ENCODE results near the gene DHCR24. TPM values are rescaled to one million over a fixed set of nuclear protein-coding genes. Genes with fewer than 3 reads are reported as not detected.

The DHCR24 gene
- total RNA-seq, 1 donor from 2014 or later = 16.6 TPM

GRCh38 chr1:54843449-54843848 is 43.5 kb downstream of the DHCR24 start:
- no peak overlapping the region for H3K4me3 ChIP-seq
- no peaks in the 10 kb centered on the region for H3K4me1 ChIP-seq
- no peaks in the 10 kb centered on the region for H3K9me3 ChIP-seq
- intact Hi-C loops (cut with DNase I) = no loop called here
- no peak overlapping the region for H3K27ac ChIP-seq
- no peak for DNase-seq (ENCODE audit: low spot score in 2 of 2)
- no peak for TF ChIP-seq CTCF (IDR thresholded peaks at IDR 0.05)
- H3K27me3 ChIP-seq = no peaks in the 10 kb centered on the region
- H3K36me3 ChIP-seq = no peaks in the 10 kb centered on the region

DNA sequence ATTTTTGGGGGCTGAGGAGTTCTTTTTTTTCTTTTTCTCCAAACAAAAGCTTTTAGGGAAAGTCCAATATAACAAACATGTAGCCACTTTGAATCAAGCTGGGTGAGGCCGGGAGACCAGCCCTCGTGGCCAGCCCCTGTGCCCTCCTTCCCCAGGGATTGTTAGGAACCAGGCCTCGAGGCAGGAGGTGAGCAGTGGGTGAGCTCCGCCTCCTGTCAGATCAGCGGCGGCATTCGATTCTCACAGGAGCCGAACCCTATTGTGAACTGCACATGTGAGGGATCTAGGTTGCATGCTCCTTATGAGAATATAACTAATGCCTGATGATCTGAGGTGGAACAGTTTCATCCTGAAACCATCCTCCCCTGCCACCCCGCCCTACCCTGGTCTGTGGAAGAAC is 44.0 kb downstream of the DHCR24 start:
- Histone ChIP-seq H3K27ac (no peak overlapping the region), H3K27me3 (no peaks in the 10 kb centered on the region), H3K9me3 (no peaks in the 10 kb centered on the region), H3K4me1 (no peaks in the 10 kb centered on the region), H3K36me3 (no peaks in the 10 kb centered on the region), H3K4me3 (no peak overlapping the region)
- intact Hi-C loops (cut with DNase I) = no loop called here
- no peak for DNase-seq (ENCODE audit: low spot score in 2 of 2)
- TF ChIP-seq CTCF (IDR thresholded peaks at IDR 0.05) = no peak

DNA sequence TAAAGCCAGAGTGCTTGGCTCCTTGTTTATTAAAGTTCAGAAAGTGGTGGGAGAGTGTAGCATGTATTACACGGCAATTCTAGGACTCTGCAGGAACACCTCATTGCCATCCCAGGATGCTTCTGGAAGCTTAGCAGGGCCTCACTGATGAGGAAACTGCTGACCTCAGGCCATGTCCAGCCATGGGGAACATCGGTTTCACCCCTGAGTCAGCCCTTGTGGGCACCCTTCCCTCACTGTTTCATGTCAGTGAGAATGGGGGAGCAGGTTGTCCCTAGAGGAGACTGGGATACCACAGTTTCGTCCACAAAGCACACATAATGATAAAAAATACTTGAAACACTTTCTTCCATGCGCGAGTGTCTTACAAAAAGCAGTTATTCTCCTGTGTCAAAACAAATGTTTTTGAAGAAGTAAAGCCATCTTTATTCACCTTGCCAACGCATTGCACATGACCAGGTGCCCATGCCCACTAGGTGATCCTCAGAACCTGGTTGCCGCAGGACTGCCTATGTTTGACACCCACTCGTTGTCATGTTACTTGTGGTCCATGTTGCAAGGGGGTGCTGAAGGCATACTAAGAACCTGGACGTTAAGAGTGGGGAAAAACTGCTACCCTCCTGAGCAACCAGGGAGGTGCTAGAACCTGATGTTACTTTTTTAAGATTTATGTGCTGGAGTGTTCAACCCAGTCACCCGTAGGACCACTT is 44.6 kb downstream of the DHCR24 start:
- intact Hi-C loops (cut with DNase I) = no loop called here
- no peaks in the 10 kb centered on the region for H3K36me3 ChIP-seq
- H3K4me3 ChIP-seq = no peak overlapping the region
- no peaks in the 10 kb centered on the region for H3K27me3 ChIP-seq
- H3K9me3 ChIP-seq = no peaks in the 10 kb centered on the region
- no peak for DNase-seq (ENCODE audit: low spot score in 2 of 2)
- H3K4me1 ChIP-seq = no peaks in the 10 kb centered on the region
- H3K27ac ChIP-seq = no peak overlapping the region
- TF ChIP-seq CTCF (IDR thresholded peaks at IDR 0.05) = no peak

- H3K4me3 ChIP-seq = no peak overlapping the region
- intact Hi-C loops (cut with DNase I) = no loop called here
- H3K36me3 ChIP-seq = no peaks in the 10 kb centered on the region
- no peaks in the 10 kb centered on the region for H3K9me3 ChIP-seq
- no peaks in the 10 kb centered on the region for H3K27me3 ChIP-seq
- TF ChIP-seq CTCF (IDR thresholded peaks at IDR 0.05) = no peak
- no peaks in the 10 kb centered on the region for H3K4me1 ChIP-seq
- H3K27ac ChIP-seq = no peak overlapping the region
- DNase-seq (ENCODE audit: low spot score in 2 of 2) = no peak
These were observed 47.2 kb downstream of the DHCR24 start for GRCh38 chr1:54839824-54840223.

GRCh38 chr1:54838565-54839180 is 48.3 kb downstream of the DHCR24 start:
- no peaks in the 10 kb centered on the region for H3K9me3 ChIP-seq
- DNase-seq (ENCODE audit: low spot score in 2 of 2) = peak in 1 of 2 donors; percentile 43
- H3K4me1 ChIP-seq = no peaks in the 10 kb centered on the region
- no peaks in the 10 kb centered on the region for H3K27me3 ChIP-seq
- H3K4me3 ChIP-seq = no peak overlapping the region
- intact Hi-C loops (cut with DNase I) = no loop called here
- H3K27ac ChIP-seq = no peak overlapping the region
- no peaks in the 10 kb centered on the region for H3K36me3 ChIP-seq
- no peak for TF ChIP-seq CTCF (IDR thresholded peaks at IDR 0.05)
